Neural crest cell (in vitro differentiated cells): ENCODE measurements around the gene NAPA. TPM values are rescaled to one million over a fixed set of nuclear protein-coding genes. Genes with fewer than 3 reads are reported as not detected.
A peak's percentile ranks its signal among the peaks of the same experiment; 100 is the strongest.

ENCODE experiments used
- DNase-seq: peaks from one replicate; pipeline ENCODE4 v3.0.0; 2021; ENCODE audit warnings: low read depth, mixed read lengths, low spot score
- H3K27ac Mint-ChIP-seq: one replicate; pipeline ENCODE4 v1.8.0; 2021; ENCODE audit warnings: mild to moderate bottlenecking, mixed read lengths; ENCODE audit not compliant: unreplicated experiment
- H3K27me3 Mint-ChIP-seq: 2 replicates; pipeline ENCODE4 v1.8.0; 2021; ENCODE audit warnings: low read depth, mild to moderate bottlenecking, mixed read lengths
- H3K36me3 Mint-ChIP-seq: 2 replicates; pipeline ENCODE4 v1.8.0; 2021; ENCODE audit warnings: low read depth, mild to moderate bottlenecking, mixed read lengths
- H3K4me1 Mint-ChIP-seq: 2 replicates; pipeline ENCODE4 v1.8.0; 2021; ENCODE audit warnings: mixed read lengths
- H3K4me3 Mint-ChIP-seq: one replicate; pipeline ENCODE4 v1.8.0; 2021; ENCODE audit warnings: mild to moderate bottlenecking, mixed read lengths
- H3K9me3 Mint-ChIP-seq: 2 replicates; pipeline ENCODE4 v1.8.0; 2021; ENCODE audit warnings: mixed read lengths
- total RNA-seq: library from RNA; stranded (reverse); gene quantifications from 2 replicates; pipeline ENCODE4 v1.2.1, GENCODE V29; 2021
- TF ChIP-seq, protein P1 (sequence below): fragments of 200-600 bp; sonication (generic); conservative IDR thresholded peaks from 2 replicates; pipeline ENCODE4 v1.5.0; 2021; ENCODE audit warnings: antibody characterized with exemption, mild to moderate bottlenecking

The NAPA gene
- total RNA-seq, 1 donor from 2014 or later = 67.2 TPM

DNA sequence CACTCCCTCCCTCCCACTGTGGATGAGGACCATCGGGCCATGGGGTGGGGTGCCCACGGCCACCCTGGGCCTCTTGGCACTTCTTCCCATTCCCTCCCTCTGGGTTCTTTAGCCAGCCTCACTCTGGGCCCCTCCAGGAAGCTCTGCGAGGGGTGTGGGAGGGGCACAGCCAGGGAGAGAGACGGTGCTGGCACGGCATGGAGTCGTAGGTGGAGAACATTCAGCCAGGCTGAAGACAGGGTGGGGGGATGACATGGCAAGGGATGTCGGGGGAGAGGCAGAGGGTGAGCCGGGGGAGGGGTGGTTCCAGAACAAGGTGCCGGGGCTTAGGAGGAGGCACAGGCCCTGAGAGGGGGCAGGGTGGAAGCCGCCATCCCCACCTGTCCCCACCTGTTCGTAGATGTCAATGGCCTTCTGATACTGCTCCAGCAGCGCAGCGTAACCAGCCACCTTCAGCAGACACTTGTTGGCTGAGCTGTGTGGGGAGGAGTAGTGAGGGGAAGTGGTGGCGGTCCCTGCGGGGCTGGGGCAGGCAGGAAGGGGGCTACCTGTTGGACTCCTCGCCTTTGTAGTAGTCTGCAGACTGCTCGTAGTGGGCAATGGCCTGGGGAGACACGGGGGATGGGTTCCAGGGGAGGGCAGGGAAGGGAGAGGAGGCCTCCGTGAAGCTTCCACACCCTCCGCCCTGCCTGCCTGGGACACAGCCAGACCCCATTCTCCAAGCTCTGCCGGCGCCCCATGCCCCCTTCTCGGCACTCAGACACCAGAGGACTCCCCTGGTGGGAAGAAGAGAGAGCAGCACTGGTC is 22.1 kb downstream of the NAPA start:
- TF ChIP-seq, protein P1, sequence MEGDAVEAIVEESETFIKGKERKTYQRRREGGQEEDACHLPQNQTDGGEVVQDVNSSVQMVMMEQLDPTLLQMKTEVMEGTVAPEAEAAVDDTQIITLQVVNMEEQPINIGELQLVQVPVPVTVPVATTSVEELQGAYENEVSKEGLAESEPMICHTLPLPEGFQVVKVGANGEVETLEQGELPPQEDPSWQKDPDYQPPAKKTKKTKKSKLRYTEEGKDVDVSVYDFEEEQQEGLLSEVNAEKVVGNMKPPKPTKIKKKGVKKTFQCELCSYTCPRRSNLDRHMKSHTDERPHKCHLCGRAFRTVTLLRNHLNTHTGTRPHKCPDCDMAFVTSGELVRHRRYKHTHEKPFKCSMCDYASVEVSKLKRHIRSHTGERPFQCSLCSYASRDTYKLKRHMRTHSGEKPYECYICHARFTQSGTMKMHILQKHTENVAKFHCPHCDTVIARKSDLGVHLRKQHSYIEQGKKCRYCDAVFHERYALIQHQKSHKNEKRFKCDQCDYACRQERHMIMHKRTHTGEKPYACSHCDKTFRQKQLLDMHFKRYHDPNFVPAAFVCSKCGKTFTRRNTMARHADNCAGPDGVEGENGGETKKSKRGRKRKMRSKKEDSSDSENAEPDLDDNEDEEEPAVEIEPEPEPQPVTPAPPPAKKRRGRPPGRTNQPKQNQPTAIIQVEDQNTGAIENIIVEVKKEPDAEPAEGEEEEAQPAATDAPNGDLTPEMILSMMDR = no peak
- Mint-ChIP-seq H3K36me3 (peaks cover 3% of the 10 kb centered on the region), H3K9me3 (no peaks in the 10 kb centered on the region), H3K4me3 (no peak overlapping the region), H3K27me3 (no peaks in the 10 kb centered on the region), H3K27ac (peak overlapping the region; percentile 57), H3K4me1 (no peaks in the 10 kb centered on the region)
- no peak for DNase-seq

DNA sequence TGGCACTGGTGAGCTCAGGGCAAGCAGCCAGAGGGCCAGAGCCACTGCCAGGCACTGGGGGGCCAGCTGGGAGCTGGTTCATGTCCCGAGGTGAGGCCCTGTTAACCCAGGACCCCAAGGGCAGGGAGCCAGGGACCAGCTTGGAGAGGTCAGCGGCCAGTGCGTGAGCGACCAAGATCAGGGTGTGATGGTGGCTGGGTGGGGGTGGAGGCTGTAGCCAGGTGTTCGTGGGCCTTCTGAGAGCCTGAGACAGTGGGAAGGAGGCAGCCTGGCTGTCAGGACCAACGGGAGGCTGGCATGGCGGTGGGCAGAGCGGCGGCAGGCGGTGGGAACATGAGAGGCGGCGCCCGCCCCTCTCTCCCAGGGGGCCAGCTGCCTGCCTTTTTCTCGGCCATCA is 22.7 kb downstream of the NAPA start:
- DNase-seq = no peak
- no peaks in the 10 kb centered on the region for H3K9me3 Mint-ChIP-seq
- TF ChIP-seq, protein P1 = no peak
- H3K36me3 Mint-ChIP-seq = peaks cover 3% of the 10 kb centered on the region
- H3K4me1 Mint-ChIP-seq = no peaks in the 10 kb centered on the region
- no peak overlapping the region for H3K4me3 Mint-ChIP-seq
- no peaks in the 10 kb centered on the region for H3K27me3 Mint-ChIP-seq
- H3K27ac Mint-ChIP-seq = no peak overlapping the region

DNA sequence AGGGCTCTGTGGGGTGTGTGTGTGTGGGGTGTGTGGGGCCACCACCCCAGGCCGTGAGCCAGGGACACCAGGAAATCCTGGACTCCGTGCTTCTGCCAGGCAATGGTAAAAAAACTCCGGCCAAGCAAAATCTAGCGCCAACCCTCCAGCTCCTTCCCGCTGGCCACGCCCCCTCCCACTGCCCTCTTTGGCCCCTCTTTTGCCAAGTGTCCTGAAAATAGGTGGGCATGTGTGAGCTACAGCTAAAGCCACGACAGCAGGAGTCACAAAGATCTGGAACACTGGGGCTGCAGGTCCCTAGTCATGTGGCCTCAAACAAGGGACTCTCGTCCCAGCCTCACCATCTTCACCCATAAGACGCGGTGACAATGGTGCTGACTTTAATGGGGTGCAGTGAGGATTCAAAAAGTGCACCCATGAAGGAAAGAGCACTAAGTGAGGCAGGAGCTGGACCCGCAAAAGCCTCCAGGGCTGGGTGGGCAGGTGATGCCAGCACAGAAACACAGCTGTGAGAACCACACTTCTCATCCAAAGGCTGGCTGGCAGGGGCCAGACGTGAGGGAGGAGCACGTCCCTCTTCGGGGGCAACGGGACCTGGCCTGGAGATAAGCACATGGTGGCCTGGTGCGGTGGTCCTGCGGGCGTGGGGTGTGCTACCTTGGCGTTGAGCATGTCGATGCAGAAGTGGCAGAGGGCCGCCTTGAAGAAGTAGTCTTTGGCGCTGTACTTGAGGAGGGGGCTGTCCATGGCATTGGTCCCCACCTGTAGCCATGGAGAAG is 23.3 kb downstream of the NAPA start:
- Mint-ChIP-seq H3K36me3 (peaks cover 3% of the 10 kb centered on the region), H3K27me3 (no peaks in the 10 kb centered on the region), H3K27ac (no peak overlapping the region), H3K4me3 (no peak overlapping the region), H3K9me3 (no peaks in the 10 kb centered on the region), H3K4me1 (no peaks in the 10 kb centered on the region)
- TF ChIP-seq, protein P1 = no peak
- no peak for DNase-seq

DNA sequence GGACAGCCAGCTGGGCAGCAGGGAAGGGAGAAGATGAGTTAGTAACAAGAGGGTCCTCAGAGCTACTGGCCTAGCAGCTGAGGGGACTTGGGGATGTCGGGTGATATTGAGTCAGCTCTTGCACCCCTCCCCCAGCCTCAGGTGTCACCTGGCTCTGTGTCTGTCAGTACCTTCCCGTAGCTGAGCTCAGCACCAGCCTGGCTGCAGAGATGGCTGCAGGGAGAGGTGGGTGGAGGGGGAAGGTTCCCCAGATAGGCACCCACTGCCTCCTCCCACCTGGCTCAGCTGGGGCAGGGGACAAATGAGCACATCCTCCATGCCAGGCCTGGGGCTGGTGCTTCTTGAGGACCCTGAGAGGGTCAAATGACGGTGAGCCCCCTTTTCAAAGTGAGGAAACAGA is 24.0 kb downstream of the NAPA start:
- H3K4me3 Mint-ChIP-seq = no peak overlapping the region
- no peaks in the 10 kb centered on the region for H3K9me3 Mint-ChIP-seq
- H3K36me3 Mint-ChIP-seq = peaks cover 3% of the 10 kb centered on the region
- H3K27me3 Mint-ChIP-seq = no peaks in the 10 kb centered on the region
- no peaks in the 10 kb centered on the region for H3K4me1 Mint-ChIP-seq
- no peak for DNase-seq
- TF ChIP-seq, protein P1 = no peak
- no peak overlapping the region for H3K27ac Mint-ChIP-seq

DNA sequence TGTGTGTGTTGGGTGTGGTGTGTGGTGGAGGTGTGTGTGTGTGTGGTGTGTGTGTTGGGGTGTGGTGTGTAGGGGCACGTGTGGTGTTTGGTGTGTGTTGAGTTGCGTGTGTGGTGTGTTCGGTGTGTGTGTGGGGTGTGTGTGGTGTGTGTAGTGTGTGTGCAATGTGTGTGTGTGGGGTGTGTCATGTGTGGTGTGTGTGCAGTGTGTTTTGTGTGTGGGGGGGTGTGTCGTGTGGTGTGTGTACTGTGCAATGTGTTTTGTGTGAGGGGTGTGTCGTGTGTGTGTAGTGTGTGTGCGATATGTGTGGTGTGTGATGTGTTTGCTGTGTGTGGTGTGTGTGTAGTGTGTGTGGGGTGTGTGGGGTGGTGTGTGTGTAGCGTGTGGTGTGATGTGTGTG is 24.8 kb downstream of the NAPA start:
- H3K9me3 Mint-ChIP-seq = no peaks in the 10 kb centered on the region
- no peak for DNase-seq
- H3K36me3 Mint-ChIP-seq = peaks cover 3% of the 10 kb centered on the region
- H3K4me1 Mint-ChIP-seq = peaks cover under 1% of the 10 kb centered on the region
- no peak overlapping the region for H3K4me3 Mint-ChIP-seq
- TF ChIP-seq, protein P1 = no peak
- peak overlapping the region; percentile 62 for H3K27ac Mint-ChIP-seq
- H3K27me3 Mint-ChIP-seq = no peaks in the 10 kb centered on the region
